ENCODE data around the gene DOK5. TPM values are rescaled to one million over a fixed set of nuclear protein-coding genes. Genes with fewer than 3 reads are reported as not detected.

Gene DOK5
- total RNA-seq, 1 donor from 2014 or later = 2.9 TPM

GRCh38 chr20:54532573-54532972 lies 57.2 kb downstream of the DOK5 start:
- intact Hi-C loops (cut with micrococcal nuclease) = no loop called here
- no peaks in the 10 kb centered on the region for H3K36me3 Mint-ChIP-seq (ENCODE audit: low read depth)

GRCh38 chr20:54534101-54534500 lies 58.7 kb downstream of the DOK5 start:
- Mint-ChIP-seq H3K27me3 (ENCODE audit: low read depth) (no peaks in the 10 kb centered on the region), H3K4me1 (ENCODE audit: low read depth) (no peaks in the 10 kb centered on the region), H3K4me3 (ENCODE audit: low read depth) (no peak overlapping the region), H3K27ac (no peak overlapping the region), H3K36me3 (ENCODE audit: low read depth) (no peaks in the 10 kb centered on the region), H3K9me3 (no peaks in the 10 kb centered on the region)
- intact Hi-C loops (cut with micrococcal nuclease) = no loop called here
- DNase-seq (ENCODE audit: low spot score) = no peak

More at GRCh38 chr20:54532573-54532972, 57.2 kb downstream of the DOK5 start:
- H3K4me3 Mint-ChIP-seq (ENCODE audit: low read depth) = no peak overlapping the region
- H3K9me3 Mint-ChIP-seq = no peaks in the 10 kb centered on the region
- DNase-seq (ENCODE audit: low spot score) = no peak
- no peaks in the 10 kb centered on the region for H3K27me3 Mint-ChIP-seq (ENCODE audit: low read depth)
- H3K27ac Mint-ChIP-seq = no peak overlapping the region
- no peaks in the 10 kb centered on the region for H3K4me1 Mint-ChIP-seq (ENCODE audit: low read depth)

GRCh38 chr20:54535033-54535432 lies 59.6 kb downstream of the DOK5 start:
- Mint-ChIP-seq H3K9me3 (no peaks in the 10 kb centered on the region), H3K4me3 (ENCODE audit: low read depth) (no peak overlapping the region), H3K4me1 (ENCODE audit: low read depth) (no peaks in the 10 kb centered on the region), H3K27me3 (ENCODE audit: low read depth) (no peaks in the 10 kb centered on the region), H3K27ac (no peak overlapping the region), H3K36me3 (ENCODE audit: low read depth) (no peaks in the 10 kb centered on the region)
- intact Hi-C loops (cut with micrococcal nuclease) = no loop called here
- DNase-seq (ENCODE audit: low spot score) = no peak

- no peak for DNase-seq (ENCODE audit: low spot score)
- intact Hi-C loops (cut with micrococcal nuclease) = no loop called here
- Mint-ChIP-seq H3K4me3 (ENCODE audit: low read depth) (no peak overlapping the region), H3K27ac (no peak overlapping the region), H3K27me3 (ENCODE audit: low read depth) (no peaks in the 10 kb centered on the region), H3K36me3 (ENCODE audit: low read depth) (no peaks in the 10 kb centered on the region), H3K9me3 (no peaks in the 10 kb centered on the region), H3K4me1 (ENCODE audit: low read depth) (no peaks in the 10 kb centered on the region)
Measured at GRCh38 chr20:54535746-54536145, 60.4 kb downstream of the DOK5 start.

- Mint-ChIP-seq H3K27me3 (ENCODE audit: low read depth) (no peaks in the 10 kb centered on the region), H3K36me3 (ENCODE audit: low read depth) (no peaks in the 10 kb centered on the region), H3K4me1 (ENCODE audit: low read depth) (no peaks in the 10 kb centered on the region), H3K9me3 (no peaks in the 10 kb centered on the region), H3K4me3 (ENCODE audit: low read depth) (no peak overlapping the region), H3K27ac (no peak overlapping the region)
- intact Hi-C loops (cut with micrococcal nuclease) = no loop called here
- no peak for DNase-seq (ENCODE audit: low spot score)
Measured at GRCh38 chr20:54539521-54540046, 64.2 kb downstream of the DOK5 start.

GRCh38 chr20:54543369-54543768 lies 68.0 kb downstream of the DOK5 start:
- Mint-ChIP-seq H3K4me3 (ENCODE audit: low read depth) (no peak overlapping the region), H3K9me3 (no peaks in the 10 kb centered on the region), H3K27ac (no peak overlapping the region), H3K36me3 (ENCODE audit: low read depth) (no peaks in the 10 kb centered on the region), H3K27me3 (ENCODE audit: low read depth) (no peaks in the 10 kb centered on the region), H3K4me1 (ENCODE audit: low read depth) (no peaks in the 10 kb centered on the region)
- intact Hi-C loops (cut with micrococcal nuclease) = no loop called here
- DNase-seq (ENCODE audit: low spot score) = no peak

GRCh38 chr20:54545676-54546358 lies 70.4 kb downstream of the DOK5 start:
- DNase-seq (ENCODE audit: low spot score) = no peak
- H3K27ac Mint-ChIP-seq = no peak overlapping the region

GRCh38 chr20:54548849-54549248 lies 73.5 kb downstream of the DOK5 start:
- intact Hi-C loops (cut with micrococcal nuclease) = no loop called here
- DNase-seq (ENCODE audit: low spot score) = no peak
- Mint-ChIP-seq H3K9me3 (no peaks in the 10 kb centered on the region), H3K4me3 (ENCODE audit: low read depth) (no peak overlapping the region), H3K36me3 (ENCODE audit: low read depth) (no peaks in the 10 kb centered on the region), H3K27ac (no peak overlapping the region), H3K4me1 (ENCODE audit: low read depth) (peaks cover 4% of the 10 kb centered on the region), H3K27me3 (ENCODE audit: low read depth) (no peaks in the 10 kb centered on the region)

More at GRCh38 chr20:54545676-54546358, 70.4 kb downstream of the DOK5 start:
- no peaks in the 10 kb centered on the region for H3K27me3 Mint-ChIP-seq (ENCODE audit: low read depth)
- no peaks in the 10 kb centered on the region for H3K9me3 Mint-ChIP-seq
- intact Hi-C loops (cut with micrococcal nuclease) = no loop called here
- no peak overlapping the region for H3K4me3 Mint-ChIP-seq (ENCODE audit: low read depth)
- H3K4me1 Mint-ChIP-seq (ENCODE audit: low read depth) = no peaks in the 10 kb centered on the region
- H3K36me3 Mint-ChIP-seq (ENCODE audit: low read depth) = no peaks in the 10 kb centered on the region

- intact Hi-C loops (cut with micrococcal nuclease) = no loop called here
- Mint-ChIP-seq H3K27ac (no peak overlapping the region), H3K4me1 (ENCODE audit: low read depth) (peaks cover 4% of the 10 kb centered on the region), H3K4me3 (ENCODE audit: low read depth) (no peak overlapping the region), H3K27me3 (ENCODE audit: low read depth) (no peaks in the 10 kb centered on the region), H3K9me3 (no peaks in the 10 kb centered on the region), H3K36me3 (ENCODE audit: low read depth) (no peaks in the 10 kb centered on the region)
- DNase-seq (ENCODE audit: low spot score) = no peak
Measured at GRCh38 chr20:54549658-54550326, 74.4 kb downstream of the DOK5 start.

- peak overlapping the region; percentile 43 for H3K27ac Mint-ChIP-seq
- intact Hi-C loops (cut with micrococcal nuclease) = no loop called here
- H3K4me1 Mint-ChIP-seq (ENCODE audit: low read depth) = peaks cover 4% of the 10 kb centered on the region
Measured at GRCh38 chr20:54550776-54551396, 75.5 kb downstream of the DOK5 start.

GRCh38 chr20:54554006-54554405 lies 78.6 kb downstream of the DOK5 start:
- no peaks in the 10 kb centered on the region for H3K27me3 Mint-ChIP-seq (ENCODE audit: low read depth)
- intact Hi-C loops (cut with micrococcal nuclease) = no loop called here

More at GRCh38 chr20:54550776-54551396, 75.5 kb downstream of the DOK5 start:
- no peak overlapping the region for H3K4me3 Mint-ChIP-seq (ENCODE audit: low read depth)
- no peaks in the 10 kb centered on the region for H3K9me3 Mint-ChIP-seq
- no peaks in the 10 kb centered on the region for H3K27me3 Mint-ChIP-seq (ENCODE audit: low read depth)
- no peaks in the 10 kb centered on the region for H3K36me3 Mint-ChIP-seq (ENCODE audit: low read depth)
- no peak for DNase-seq (ENCODE audit: low spot score)

GRCh38 chr20:54555150-54555549 lies 79.8 kb downstream of the DOK5 start:
- Mint-ChIP-seq H3K4me1 (ENCODE audit: low read depth) (peaks cover 4% of the 10 kb centered on the region), H3K36me3 (ENCODE audit: low read depth) (no peaks in the 10 kb centered on the region), H3K27me3 (ENCODE audit: low read depth) (no peaks in the 10 kb centered on the region), H3K4me3 (ENCODE audit: low read depth) (no peak overlapping the region), H3K9me3 (no peaks in the 10 kb centered on the region), H3K27ac (no peak overlapping the region)
- no peak for DNase-seq (ENCODE audit: low spot score)
- intact Hi-C loops (cut with micrococcal nuclease) = no loop called here

More at GRCh38 chr20:54554006-54554405, 78.6 kb downstream of the DOK5 start:
- Mint-ChIP-seq H3K9me3 (no peaks in the 10 kb centered on the region), H3K36me3 (ENCODE audit: low read depth) (no peaks in the 10 kb centered on the region), H3K27ac (no peak overlapping the region), H3K4me3 (ENCODE audit: low read depth) (no peak overlapping the region), H3K4me1 (ENCODE audit: low read depth) (peaks cover 4% of the 10 kb centered on the region)
- no peak for DNase-seq (ENCODE audit: low spot score)

GRCh38 chr20:54556406-54556805 lies 81.0 kb downstream of the DOK5 start:
- no peaks in the 10 kb centered on the region for H3K4me1 Mint-ChIP-seq (ENCODE audit: low read depth)
- H3K27me3 Mint-ChIP-seq (ENCODE audit: low read depth) = no peaks in the 10 kb centered on the region
- H3K36me3 Mint-ChIP-seq (ENCODE audit: low read depth) = no peaks in the 10 kb centered on the region
- intact Hi-C loops (cut with micrococcal nuclease) = no loop called here
- H3K27ac Mint-ChIP-seq = no peak overlapping the region
- no peak overlapping the region for H3K4me3 Mint-ChIP-seq (ENCODE audit: low read depth)
- no peaks in the 10 kb centered on the region for H3K9me3 Mint-ChIP-seq
- no peak for DNase-seq (ENCODE audit: low spot score)
